Esophagus squamous epithelium (tissue), 4 donors: ENCODE results near the gene AFF3.

Source experiments
- POLR2A ChIP-seq, 4 donors: fragments of 450-650 bp; IDR thresholded peaks; one replicate each; pipeline ENCODE4 v1.6.1; 2017; ENCODE audit warnings: antibody characterized with exemption in 4 of 4, mild to moderate bottlenecking in 4 of 4, moderate library complexity in 3 of 4
- TF ChIP-seq, protein P1 (sequence below), 6 experiments: fragments of 450-650 bp in 4 of 6; fragments of 200-600 bp in 2 of 6; sonication (generic) in 2 of 6; IDR thresholded peaks; one replicate each; pipeline ENCODE4 v1.5.1; 2016 to 2019; ENCODE audit warnings: antibody characterized with exemption in 6 of 6, mild to moderate bottlenecking in 4 of 6, moderate library complexity in 4 of 6

DNA sequence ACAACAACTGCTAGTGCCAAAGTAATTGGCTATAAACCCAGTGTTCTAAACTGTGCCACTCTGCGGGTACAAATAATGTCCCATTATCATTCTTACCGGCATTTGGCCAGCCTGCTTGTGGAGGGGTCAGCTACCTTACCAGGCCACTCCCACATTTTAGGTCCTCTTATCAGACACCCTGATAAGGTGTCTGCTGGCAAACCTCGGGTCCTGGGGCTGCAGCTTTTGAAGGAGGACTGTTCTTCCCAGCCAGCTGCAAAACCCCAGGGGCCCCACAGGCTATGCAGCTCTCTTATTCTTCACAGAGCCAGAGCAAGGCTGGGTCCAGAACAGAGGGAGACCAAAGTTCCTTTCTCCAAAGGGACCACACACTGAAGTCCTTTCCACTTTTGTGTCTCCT is 394.5 kb downstream of the AFF3 start:
- no peak for TF ChIP-seq POLR2A (IDR thresholded peaks at IDR 0.05)
- TF ChIP-seq, protein P1, sequence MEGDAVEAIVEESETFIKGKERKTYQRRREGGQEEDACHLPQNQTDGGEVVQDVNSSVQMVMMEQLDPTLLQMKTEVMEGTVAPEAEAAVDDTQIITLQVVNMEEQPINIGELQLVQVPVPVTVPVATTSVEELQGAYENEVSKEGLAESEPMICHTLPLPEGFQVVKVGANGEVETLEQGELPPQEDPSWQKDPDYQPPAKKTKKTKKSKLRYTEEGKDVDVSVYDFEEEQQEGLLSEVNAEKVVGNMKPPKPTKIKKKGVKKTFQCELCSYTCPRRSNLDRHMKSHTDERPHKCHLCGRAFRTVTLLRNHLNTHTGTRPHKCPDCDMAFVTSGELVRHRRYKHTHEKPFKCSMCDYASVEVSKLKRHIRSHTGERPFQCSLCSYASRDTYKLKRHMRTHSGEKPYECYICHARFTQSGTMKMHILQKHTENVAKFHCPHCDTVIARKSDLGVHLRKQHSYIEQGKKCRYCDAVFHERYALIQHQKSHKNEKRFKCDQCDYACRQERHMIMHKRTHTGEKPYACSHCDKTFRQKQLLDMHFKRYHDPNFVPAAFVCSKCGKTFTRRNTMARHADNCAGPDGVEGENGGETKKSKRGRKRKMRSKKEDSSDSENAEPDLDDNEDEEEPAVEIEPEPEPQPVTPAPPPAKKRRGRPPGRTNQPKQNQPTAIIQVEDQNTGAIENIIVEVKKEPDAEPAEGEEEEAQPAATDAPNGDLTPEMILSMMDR (IDR thresholded peaks at IDR 0.05) = no peak
